GM10847 (cell line): Measurements from ENCODE around the gene DPY19L1.

Experiments
- POLR2A ChIP-seq: IDR thresholded peaks from 2 replicates; pipeline ENCODE4 v1.6.1; 2011; ENCODE audit not compliant: insufficient read length; ENCODE audit errors: extremely low read depth

The DPY19L1 gene

DNA sequence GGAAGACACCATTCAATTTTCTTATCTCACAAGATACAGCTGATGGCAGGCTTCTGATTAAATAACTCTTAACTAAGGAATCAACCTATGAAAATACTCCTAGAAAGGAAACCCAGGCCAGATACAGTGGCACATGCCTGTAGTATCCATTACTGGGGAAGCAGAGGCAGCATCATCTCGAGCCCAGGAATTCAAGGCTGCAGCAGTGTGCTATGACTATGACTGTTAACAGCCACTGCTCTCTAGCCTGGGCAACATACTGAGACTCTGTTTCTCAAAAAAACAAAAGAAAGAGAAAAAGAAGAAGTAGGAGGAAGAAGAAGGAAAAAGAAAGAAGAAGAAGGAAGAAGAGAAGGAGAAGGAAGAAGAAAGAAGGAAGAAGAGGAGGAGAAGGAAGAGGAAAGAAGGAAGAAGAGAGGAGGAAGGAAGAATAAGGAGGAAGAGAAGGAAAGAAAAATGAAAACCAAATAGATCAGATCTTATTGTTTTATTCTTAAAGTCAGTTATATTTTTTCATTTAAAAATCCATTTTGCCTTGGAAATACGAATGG lies 18.0 kb downstream of the DPY19L1 start:
- no peak for TF ChIP-seq POLR2A

DNA sequence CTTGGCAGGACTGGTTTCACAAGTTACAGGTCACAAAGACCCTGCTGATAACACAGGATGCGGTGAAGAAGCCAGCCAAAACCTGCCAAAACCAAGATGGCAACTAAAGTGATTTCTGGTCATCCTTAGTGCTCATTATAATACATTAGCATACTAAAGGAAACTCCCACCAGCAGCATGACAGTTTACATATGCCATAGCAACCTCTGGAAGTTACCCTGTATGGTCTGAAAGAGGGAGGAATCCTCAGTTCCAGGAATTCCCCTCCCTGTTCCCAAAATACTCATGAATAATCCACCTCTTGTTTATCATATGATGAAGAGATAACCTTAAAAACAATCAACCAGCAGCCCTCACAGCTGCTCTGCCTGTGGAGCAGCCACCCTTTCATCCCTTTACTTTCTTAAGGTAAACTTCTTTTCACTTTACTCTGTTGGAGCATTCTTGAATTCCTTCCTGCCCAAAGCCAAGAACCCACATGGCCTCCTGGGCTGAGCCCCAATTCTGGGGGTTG lies 21.9 kb downstream of the DPY19L1 start:
- no peak for TF ChIP-seq POLR2A

DNA sequence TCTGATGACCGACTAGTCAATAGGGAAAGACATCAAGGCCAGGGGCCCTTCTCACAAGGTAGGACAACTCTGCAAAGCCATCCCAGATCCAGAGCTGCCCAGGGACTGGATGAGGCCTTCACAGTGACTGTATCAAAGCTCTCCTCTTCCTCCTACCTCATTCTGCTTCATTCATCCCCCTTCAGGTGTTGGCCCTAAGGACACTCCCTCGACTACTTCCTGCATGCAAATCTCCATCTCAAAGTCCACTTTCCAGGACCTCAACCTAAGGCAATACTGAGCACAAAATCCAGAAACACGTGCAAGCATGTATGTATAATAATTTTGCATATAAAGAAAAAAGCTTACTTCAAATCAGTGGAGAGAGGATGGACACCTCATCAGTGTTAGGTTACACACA lies 25.1 kb downstream of the DPY19L1 start:
- no peak for TF ChIP-seq POLR2A

DNA sequence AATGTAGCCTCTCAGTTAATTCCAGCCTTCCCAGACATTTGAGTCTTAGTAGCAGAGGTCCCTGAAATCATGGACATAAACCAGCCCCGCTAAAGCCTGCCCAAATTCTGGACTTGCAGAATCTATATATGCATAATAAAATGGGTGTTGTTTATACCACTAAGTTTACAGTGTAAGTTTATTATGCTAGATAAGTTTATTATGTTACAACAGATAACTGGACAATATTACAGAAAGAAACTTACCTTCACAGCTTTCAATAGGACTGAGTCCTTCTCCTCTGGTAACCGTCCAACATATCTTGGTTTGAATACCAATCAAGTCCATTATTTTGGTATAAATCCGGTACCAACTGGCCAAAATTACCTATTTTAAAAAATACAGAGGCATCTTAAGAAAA lies 26.2 kb downstream of the DPY19L1 start:
- no peak for TF ChIP-seq POLR2A

DNA sequence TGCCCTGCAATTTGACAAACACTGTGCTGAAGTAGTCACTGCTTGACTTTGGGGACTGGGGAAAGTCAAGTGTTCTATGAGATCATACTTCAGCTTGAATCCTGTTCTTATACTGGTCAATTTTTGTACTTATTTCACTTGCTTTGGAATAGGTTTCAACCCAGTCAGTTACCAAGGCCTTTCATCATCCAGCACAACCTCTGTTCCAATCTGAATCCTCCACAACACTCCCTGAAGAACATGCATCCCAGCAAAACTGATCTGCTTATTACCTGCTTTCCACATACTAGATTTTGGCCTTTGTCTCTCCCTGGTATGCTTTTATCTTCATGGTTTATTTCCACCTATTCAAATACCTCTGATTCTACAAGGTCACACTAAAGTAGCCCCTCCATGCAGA lies 29.5 kb downstream of the DPY19L1 start:
- no peak for TF ChIP-seq POLR2A

DNA sequence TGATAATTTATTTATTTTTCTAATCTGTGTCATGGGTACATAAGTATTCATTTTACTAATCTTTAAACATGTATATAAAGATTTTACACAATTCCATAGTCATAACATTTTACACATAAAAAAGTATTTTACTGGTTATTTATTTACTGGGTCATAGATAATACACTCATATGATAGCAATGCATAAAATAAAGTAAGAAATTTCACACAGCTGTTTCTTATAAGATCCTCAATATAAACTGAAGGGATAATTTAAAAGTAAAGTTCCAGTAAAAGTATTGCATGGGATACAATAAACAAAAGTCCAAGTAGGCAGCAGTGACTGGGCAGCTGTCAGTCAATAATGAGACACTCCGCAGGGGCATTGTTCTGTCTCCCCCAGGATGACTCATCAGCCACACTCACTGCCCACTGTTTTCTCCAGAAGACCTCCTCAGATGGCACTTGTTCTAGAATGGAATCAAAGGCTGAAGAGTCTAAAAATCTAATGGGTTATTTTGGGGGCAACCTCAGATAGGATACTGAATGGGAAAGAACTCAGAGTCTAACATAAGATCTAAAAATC lies 32.7 kb downstream of the DPY19L1 start:
- no peak for TF ChIP-seq POLR2A

DNA sequence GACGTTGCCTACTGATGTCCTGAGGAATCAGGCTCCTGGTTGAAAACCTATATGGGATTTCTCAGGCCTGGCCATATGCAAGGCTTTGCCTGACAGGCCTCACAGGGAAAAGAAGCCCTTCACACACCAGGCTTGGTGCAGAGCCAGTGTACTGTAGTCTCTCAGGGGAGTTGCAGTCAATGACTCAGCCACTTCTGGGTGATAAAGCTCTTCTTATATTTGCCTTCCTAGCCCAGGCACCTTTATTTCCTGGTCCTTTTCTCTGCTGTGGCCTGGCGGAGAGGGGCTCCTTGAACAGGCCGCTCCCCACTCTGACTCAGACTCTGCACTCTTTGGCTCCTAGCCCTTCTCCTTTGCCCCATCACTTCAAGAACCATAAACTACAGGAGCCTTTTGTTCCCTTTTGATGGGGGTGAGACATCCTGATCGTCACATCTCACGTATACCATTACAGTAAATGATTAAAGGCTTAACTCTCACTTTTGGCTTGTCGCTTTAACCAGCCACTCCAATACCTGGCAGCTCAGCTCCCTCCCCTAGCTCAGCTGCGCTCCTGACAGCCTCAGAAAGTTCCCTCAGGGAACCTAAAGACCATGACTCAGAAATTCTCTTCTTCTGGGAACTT lies 33.5 kb downstream of the DPY19L1 start:
- no peak for TF ChIP-seq POLR2A

DNA sequence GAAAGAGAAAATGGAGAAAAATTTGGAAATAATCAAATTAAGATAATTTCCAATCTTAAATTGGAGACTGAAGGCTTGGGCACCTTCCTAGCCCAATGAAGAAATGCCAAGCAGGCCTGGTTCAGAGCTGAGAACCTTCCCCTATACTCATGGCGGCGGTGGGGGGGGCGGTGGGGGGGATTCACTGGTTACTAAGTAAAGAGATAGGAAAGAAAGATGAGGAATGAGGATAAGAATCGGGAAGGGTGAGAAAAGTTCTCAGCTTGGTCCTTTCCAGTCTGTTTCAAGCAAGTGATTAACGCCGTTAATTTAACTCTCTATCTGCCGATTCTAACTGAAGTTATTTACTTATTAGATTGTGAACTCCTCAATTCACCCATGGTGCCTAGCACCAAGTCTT lies 41.5 kb downstream of the DPY19L1 start:
- TF ChIP-seq POLR2A: no peak

DNA sequence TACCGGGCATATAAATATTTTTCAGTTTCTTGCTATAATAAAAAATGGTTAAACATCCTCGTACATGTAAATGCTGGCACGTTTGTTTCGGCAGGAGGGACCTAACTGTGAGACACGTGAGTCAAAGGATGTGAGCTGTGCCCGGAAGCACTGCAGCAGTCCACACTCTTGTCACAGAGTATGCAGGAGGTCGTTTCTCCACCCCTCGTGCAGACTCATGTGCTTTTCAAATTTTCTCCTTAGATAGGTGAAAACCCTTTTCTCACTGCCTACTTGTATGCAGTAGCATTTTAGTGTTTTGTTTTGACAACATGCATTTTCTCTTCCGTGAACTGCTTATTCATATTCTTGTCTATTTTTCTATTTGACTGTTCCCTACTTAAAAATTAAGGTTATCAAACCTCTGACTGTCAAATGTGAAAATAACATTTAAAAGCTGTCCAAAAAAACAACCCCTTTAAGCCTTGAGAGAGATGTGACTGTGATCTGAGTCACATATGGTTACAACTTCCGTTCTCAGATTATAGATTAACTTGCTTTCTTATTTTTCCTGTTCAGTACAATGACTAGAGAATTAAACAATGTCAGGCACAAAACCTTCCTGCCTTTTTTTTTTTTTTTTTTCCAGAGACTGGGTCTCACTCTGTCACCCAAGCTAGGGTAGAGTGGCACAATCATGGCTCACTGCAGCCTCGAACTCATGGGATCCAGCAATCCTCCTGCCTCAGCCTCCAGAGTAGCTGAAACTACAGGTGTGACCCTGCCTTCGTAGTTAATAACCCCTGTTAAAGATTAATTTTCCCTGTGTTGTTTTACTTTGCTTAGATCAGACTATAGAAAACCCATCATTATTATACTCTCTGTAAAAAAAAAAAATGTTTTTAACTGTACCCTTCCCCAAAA lies 45.1 kb downstream of the DPY19L1 start:
- no peak for TF ChIP-seq POLR2A

DNA sequence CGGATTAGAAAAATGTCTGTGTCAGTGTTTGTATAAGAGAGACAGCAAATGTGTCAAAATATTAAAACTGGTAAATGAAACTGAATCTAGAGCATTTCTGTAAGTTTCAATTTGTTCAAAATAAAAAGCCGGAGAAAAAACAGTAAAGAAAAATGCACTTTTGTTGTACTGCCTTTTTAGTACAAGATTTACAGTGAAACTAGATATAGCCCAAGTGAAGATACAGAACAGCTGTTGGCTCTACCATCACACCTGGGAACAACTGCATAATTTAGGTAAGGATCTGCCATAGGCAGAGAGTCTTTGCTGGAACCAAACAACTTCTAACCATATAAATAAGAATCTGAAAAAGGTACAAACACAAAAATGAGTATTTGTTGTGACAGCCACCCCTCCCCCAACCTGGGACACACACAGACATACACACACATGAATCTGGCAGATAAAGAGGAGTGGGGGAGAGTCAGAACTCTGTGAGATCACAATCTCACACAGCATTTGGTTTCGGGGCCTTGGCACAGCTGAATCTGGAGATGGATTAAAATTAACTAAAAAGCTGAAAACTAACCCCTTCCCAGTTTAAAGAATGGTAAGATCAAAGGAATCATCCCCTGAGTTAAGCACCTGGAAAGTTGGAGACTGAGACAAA lies 54.8 kb downstream of the DPY19L1 start:
- TF ChIP-seq POLR2A: no peak

DNA sequence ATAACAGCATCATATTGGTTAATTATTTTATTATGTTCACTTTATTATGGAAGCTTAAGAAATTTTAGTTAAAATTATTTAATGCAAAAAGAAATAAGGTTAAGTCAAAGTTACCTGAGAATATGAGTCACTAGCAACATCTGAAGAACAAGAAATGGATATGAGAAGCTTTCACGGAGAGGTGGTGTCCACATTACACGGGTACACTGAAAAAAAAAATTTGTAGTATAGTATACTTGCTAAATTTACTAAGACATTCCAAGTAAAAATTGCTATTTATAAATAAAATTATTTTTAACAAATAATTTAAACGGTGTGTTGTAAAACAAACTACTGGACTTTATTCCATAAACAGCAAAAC lies 63.9 kb downstream of the DPY19L1 start:
- no peak for TF ChIP-seq POLR2A

DNA sequence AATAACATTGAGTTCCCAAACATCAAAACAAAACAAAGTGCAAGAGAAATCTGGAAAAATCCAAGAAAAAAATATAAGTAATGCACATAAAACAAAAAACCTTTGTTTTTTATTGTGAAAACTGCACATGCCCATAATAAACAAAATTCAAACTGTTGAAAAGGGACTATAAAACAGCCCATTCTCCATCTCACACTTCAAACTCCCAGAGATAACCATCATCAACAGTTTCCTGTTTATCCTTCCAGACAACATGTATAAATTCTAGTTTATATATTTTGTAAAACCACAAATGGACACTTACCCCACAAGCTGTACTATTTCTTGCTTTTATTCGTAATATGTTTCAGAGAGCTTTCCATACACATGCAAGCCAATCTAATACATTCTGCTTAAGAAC lies 79.3 kb downstream of the DPY19L1 start:
- no peak for TF ChIP-seq POLR2A

DNA sequence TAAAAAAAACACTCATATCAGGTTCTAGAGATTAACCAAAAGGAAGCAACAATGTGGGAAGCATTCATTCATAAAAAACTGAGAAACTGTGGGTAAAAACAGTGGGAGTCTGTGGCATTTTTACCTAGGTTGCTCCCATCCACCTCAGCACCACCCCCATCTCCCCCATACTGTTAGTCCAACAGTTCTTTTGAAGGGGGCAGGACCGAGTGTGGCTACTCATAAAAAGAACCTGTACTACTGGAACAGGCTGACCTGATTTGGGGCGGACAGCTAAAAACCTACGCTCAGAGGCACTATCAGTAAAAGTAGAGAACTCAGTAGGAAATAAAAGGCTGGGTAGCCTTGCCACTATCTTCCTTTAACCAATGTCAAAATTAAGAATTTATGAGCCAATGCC lies 84.5 kb downstream of the DPY19L1 start:
- TF ChIP-seq POLR2A: no peak

DNA sequence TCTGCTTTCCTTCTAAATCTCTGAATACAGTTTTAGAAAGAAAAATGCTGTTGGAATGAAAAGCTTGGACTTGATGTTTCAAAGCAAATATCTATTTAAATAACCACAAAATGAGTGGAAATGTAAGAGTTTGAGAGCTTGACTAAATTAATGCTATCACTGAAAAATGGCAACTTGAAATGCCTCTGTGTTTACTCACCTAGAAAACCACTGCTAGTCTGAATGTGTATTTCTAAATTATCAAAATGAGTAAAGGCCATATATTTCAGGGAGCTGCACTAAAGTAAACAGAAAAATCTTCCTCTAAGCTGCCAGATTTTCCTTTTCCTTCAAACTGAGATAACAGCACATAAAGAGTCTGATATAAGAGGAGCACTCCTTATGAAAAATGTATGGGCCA lies 87.9 kb downstream of the DPY19L1 start:
- TF ChIP-seq POLR2A: no peak

DNA sequence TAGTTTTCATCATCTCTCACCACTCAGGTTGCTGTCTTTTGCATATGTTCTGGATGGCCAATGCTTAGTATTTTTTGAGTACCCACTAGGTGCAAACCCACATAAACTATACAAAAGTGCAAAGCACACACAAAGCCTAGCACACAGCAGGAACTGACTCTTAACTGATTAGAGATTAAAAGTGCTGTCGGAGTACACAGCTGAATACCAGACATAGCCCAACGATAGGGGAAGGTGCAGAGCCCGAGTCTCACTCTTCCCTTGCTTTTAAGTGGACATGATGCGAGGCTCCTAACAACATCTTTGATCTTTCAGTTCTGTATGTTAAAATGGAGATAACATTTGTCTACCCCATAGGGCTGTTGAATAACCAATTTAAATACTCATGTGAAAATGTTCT lies 90.8 kb downstream of the DPY19L1 start:
- no peak for TF ChIP-seq POLR2A
